Measurements from ENCODE around the gene IFI27. TPM values are rescaled to one million over a fixed set of nuclear protein-coding genes. Genes with fewer than 3 reads are reported as not detected.

The IFI27 gene
- total and polyA plus RNA-seq, 10 of the 15 experiments (the other 5 are each of a cell fraction or from before 2014, with no cell fraction given), result 1.1 to 45.5 (median 3.3) TPM

DNA sequence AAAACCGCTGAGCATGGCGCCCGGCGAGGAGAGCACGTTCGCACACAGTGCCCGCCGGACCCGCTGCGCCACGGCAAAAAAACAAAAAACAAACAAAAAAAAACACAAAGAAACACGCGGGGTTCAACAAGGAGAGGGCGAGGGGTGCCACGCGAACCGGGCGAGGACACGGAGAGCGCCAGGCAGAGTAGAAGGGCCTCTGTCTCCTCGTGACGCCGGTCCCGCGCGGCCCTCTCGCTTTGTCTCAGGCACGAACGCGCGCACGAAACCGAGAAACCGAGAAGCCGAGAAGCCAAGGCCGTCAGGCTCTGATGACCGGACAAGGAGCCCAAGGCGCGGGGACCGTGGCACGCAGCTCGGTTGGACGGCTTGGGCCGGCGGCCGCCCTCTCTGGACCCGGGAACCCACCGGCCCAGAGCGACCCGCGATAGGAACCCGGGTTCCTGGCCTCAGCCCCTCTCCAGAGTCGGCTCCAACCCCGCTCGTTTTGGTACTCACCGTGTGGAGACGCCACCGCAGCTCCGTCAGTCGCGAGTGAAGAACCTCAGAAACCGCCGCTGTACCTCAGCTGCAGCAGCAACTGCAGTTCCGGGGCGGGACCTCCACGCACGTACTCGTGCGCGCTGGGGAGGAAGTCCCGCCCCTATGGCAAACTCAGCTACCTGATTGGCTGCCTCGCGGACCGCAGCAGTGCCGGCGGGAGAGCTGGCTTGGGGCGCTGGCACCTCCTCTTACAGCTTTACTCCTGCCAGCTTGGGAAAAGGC, 29.7 kb upstream of the IFI27 start, which contains the start of the genes DDX24 and IFI27L1 (continued):
- TF ChIP-seq HDAC2 (IDR thresholded peaks at IDR 0.05) (no peak), KAT2A (conservative IDR thresholded peaks at IDR 0.05; ENCODE audit: control insufficient read depth, low read depth, low read length) (no peak), ZNF622 (IDR thresholded peaks at IDR 0.05) (no peak), ZBED1 (IDR thresholded peaks at IDR 0.05; ENCODE audit: borderline replicate concordance) (no peak), BRCA1 (IDR thresholded peaks at IDR 0.05; ENCODE audit: low read depth, low read length) (no peak), MXI1 (IDR thresholded peaks at IDR 0.05; ENCODE audit: low read depth, low read length) (peak; percentile 86), TCF7 (IDR thresholded peaks at IDR 0.05; ENCODE audit: borderline replicate concordance) (no peak), ZNF217 (IDR thresholded peaks at IDR 0.05) (no peak), MTA3 (IDR thresholded peaks at IDR 0.05; ENCODE audit: borderline replicate concordance, low read length) (no peak), CHD2 (IDR thresholded peaks at IDR 0.05; ENCODE audit: borderline replicate concordance, low read depth, low read length) (peak; percentile 89), STAT3 (IDR thresholded peaks at IDR 0.05; ENCODE audit: low read depth, low read length) (no peak), SREBF2 (IDR thresholded peaks at IDR 0.05; ENCODE audit: low read length) (no peak), NFXL1 (IDR thresholded peaks at IDR 0.05; ENCODE audit: borderline replicate concordance) (no peak), MYB (IDR thresholded peaks at IDR 0.05; ENCODE audit: borderline replicate concordance, low read depth, low read length) (no peak)
- TF ChIP-seq, protein P1, sequence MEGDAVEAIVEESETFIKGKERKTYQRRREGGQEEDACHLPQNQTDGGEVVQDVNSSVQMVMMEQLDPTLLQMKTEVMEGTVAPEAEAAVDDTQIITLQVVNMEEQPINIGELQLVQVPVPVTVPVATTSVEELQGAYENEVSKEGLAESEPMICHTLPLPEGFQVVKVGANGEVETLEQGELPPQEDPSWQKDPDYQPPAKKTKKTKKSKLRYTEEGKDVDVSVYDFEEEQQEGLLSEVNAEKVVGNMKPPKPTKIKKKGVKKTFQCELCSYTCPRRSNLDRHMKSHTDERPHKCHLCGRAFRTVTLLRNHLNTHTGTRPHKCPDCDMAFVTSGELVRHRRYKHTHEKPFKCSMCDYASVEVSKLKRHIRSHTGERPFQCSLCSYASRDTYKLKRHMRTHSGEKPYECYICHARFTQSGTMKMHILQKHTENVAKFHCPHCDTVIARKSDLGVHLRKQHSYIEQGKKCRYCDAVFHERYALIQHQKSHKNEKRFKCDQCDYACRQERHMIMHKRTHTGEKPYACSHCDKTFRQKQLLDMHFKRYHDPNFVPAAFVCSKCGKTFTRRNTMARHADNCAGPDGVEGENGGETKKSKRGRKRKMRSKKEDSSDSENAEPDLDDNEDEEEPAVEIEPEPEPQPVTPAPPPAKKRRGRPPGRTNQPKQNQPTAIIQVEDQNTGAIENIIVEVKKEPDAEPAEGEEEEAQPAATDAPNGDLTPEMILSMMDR (IDR thresholded peaks at IDR 0.05 in 2 of 3, conservative IDR thresholded peaks at IDR 0.05 in 1 of 3; ENCODE audit: control insufficient read depth in 2 of 3, extremely low read depth in 1 of 3, insufficient read depth in 1 of 3, low read depth in 3 of 3, low read length in 3 of 3), result no peak
- TF ChIP-seq, protein P2, sequence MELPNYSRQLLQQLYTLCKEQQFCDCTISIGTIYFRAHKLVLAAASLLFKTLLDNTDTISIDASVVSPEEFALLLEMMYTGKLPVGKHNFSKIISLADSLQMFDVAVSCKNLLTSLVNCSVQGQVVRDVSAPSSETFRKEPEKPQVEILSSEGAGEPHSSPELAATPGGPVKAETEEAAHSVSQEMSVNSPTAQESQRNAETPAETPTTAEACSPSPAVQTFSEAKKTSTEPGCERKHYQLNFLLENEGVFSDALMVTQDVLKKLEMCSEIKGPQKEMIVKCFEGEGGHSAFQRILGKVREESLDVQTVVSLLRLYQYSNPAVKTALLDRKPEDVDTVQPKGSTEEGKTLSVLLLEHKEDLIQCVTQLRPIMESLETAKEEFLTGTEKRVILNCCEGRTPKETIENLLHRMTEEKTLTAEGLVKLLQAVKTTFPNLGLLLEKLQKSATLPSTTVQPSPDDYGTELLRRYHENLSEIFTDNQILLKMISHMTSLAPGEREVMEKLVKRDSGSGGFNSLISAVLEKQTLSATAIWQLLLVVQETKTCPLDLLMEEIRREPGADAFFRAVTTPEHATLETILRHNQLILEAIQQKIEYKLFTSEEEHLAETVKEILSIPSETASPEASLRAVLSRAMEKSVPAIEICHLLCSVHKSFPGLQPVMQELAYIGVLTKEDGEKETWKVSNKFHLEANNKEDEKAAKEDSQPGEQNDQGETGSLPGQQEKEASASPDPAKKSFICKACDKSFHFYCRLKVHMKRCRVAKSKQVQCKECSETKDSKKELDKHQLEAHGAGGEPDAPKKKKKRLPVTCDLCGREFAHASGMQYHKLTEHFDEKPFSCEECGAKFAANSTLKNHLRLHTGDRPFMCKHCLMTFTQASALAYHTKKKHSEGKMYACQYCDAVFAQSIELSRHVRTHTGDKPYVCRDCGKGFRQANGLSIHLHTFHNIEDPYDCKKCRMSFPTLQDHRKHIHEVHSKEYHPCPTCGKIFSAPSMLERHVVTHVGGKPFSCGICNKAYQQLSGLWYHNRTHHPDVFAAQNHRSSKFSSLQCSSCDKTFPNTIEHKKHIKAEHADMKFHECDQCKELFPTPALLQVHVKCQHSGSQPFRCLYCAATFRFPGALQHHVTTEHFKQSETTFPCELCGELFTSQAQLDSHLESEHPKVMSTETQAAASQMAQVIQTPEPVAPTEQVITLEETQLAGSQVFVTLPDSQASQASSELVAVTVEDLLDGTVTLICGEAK (IDR thresholded peaks at IDR 0.05; ENCODE audit: borderline replicate concordance), result peak; percentile 88
- TF ChIP-seq, protein P3, sequence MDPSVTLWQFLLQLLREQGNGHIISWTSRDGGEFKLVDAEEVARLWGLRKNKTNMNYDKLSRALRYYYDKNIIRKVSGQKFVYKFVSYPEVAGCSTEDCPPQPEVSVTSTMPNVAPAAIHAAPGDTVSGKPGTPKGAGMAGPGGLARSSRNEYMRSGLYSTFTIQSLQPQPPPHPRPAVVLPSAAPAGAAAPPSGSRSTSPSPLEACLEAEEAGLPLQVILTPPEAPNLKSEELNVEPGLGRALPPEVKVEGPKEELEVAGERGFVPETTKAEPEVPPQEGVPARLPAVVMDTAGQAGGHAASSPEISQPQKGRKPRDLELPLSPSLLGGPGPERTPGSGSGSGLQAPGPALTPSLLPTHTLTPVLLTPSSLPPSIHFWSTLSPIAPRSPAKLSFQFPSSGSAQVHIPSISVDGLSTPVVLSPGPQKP (IDR thresholded peaks at IDR 0.05; ENCODE audit: low read depth, low read length), result no peak; the same call in 1 of the 2 replicates
- TF ChIP-seq, protein P4, sequence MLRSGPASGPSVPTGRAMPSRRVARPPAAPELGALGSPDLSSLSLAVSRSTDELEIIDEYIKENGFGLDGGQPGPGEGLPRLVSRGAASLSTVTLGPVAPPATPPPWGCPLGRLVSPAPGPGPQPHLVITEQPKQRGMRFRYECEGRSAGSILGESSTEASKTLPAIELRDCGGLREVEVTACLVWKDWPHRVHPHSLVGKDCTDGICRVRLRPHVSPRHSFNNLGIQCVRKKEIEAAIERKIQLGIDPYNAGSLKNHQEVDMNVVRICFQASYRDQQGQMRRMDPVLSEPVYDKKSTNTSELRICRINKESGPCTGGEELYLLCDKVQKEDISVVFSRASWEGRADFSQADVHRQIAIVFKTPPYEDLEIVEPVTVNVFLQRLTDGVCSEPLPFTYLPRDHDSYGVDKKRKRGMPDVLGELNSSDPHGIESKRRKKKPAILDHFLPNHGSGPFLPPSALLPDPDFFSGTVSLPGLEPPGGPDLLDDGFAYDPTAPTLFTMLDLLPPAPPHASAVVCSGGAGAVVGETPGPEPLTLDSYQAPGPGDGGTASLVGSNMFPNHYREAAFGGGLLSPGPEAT (IDR thresholded peaks at IDR 0.05; ENCODE audit: low read depth), result no peak
- TF ChIP-seq, protein P5, sequence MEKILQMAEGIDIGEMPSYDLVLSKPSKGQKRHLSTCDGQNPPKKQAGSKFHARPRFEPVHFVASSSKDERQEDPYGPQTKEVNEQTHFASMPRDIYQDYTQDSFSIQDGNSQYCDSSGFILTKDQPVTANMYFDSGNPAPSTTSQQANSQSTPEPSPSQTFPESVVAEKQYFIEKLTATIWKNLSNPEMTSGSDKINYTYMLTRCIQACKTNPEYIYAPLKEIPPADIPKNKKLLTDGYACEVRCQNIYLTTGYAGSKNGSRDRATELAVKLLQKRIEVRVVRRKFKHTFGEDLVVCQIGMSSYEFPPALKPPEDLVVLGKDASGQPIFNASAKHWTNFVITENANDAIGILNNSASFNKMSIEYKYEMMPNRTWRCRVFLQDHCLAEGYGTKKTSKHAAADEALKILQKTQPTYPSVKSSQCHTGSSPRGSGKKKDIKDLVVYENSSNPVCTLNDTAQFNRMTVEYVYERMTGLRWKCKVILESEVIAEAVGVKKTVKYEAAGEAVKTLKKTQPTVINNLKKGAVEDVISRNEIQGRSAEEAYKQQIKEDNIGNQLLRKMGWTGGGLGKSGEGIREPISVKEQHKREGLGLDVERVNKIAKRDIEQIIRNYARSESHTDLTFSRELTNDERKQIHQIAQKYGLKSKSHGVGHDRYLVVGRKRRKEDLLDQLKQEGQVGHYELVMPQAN (conservative IDR thresholded peaks at IDR 0.05), result peak; percentile 76
